Kidney (tissue), 14 donors: ENCODE data around the gene HTR2B. TPM values are rescaled to one million over a fixed set of nuclear protein-coding genes. Genes with fewer than 3 reads are reported as not detected.
"Not testable (repeated sequence)": the region's sequence is repeated elsewhere in the genome, so short reads cannot be mapped to it uniquely, and the experiment has no call there.

Source experiments
- DNase-seq, 5 donors: peaks; one replicate each; pipeline ENCODE4 v3.0.0-alpha.2; 2013 to 2020
- FAIRE-seq: peaks from 2 replicates; lab custom pipeline; 2012; peaks lifted over from hg19 to GRCh38; lab: Jason Lieb, UNC
- H3K27ac ChIP-seq, 2 donors: one replicate each; pipeline ENCODE4 v1.7.0; 2013; ENCODE audit warnings: low read depth in 2 of 2, low read length in 2 of 2, inconsistent platforms in 1 of 2
- H3K27me3 ChIP-seq: one replicate; pipeline ENCODE4 v1.7.1; 2013; ENCODE audit warnings: low read length, inconsistent platforms; ENCODE audit not compliant: control insufficient read depth, insufficient read depth
- H3K36me3 ChIP-seq, 3 donors: one replicate each; pipeline versions ENCODE4 v1.7.0 to v1.7.1; 2013; ENCODE audit warnings: low read length in 3 of 3, control low read depth in 1 of 3, inconsistent platforms in 1 of 3; ENCODE audit not compliant: insufficient read depth in 3 of 3, control insufficient read depth in 2 of 3
- H3K4me1 ChIP-seq, 3 donors: one replicate each; pipeline versions ENCODE4 v1.7.0 to v1.7.1; 2013; ENCODE audit warnings: low read length in 3 of 3, inconsistent platforms in 1 of 3, low read depth in 1 of 3; ENCODE audit not compliant: control insufficient read depth in 2 of 3, insufficient read depth in 2 of 3
- H3K4me3 ChIP-seq, 3 donors: one replicate each; pipeline versions ENCODE4 v1.7.0 to v1.8.1; 2013; ENCODE audit warnings: low read length in 3 of 3, control low read depth in 1 of 3, inconsistent platforms in 1 of 3
- H3K9ac ChIP-seq, 3 donors: one replicate each; pipeline versions ENCODE4 v1.7.0 to v1.7.1; 2013; ENCODE audit warnings: low read length in 3 of 3, control low read depth in 1 of 3, inconsistent platforms in 1 of 3
- H3K9me3 ChIP-seq, 3 donors: one replicate each; pipeline versions ENCODE4 v1.7.0 to v1.7.1; 2013; ENCODE audit warnings: low read length in 3 of 3, control low read depth in 1 of 3, inconsistent platforms in 1 of 3; ENCODE audit not compliant: control insufficient read depth in 2 of 3, insufficient read depth in 1 of 3
- CTCF ChIP-seq: IDR thresholded peaks from 3 replicates; pipeline ENCODE4 v1.5.1; 2012; ENCODE audit warnings: mild to moderate bottlenecking, moderate library complexity, borderline replicate concordance; ENCODE audit not compliant: insufficient read depth; ENCODE audit errors: extremely low read depth
- intact Hi-C: fragments of 100-400 bp; cut with DNase I; formaldehyde crosslinking; loops from one replicate; pipeline ENCODE4 v1.11.1; 2022
- polyA plus RNA-seq: library from polyadenylated mRNA; stranded (reverse); fragments of 350-450 nt; fragmentation: Illumina TruSeq; extraction: RNeasy Lipid Tissue Mini Kit (QIAGEN cat#74804); gene quantifications from one replicate; pipeline ENCODE4 v1.2.3, GENCODE V29; 2014; ENCODE audit warnings: low read depth, low replicate concordance; ENCODE audit not compliant: insufficient read depth
- total RNA-seq: library from RNA; stranded (reverse); fragmentation: NEBNext Ultra II Directional; extraction: Animal tissue kit (Norgen Biotek cat#: 25700); gene quantifications from one replicate; pipeline ENCODE4 v1.2.1, GENCODE V29; 2021
- donor health status: control.
- donor health status: control.
- donor health status: control.
- donor health status: control.
- donor health status: control.
- donor health status: DM: yes; HTN: yes; CAD: no.
- donor health status: Normal renal cell carcinoma (clear cell type).

HTR2B gene
- total and polyA plus RNA-seq, 2 donors from 2014 or later = 2.0 to 3.0 TPM

- no peak for TF ChIP-seq CTCF
- intact Hi-C loops = no loop called here
- Histone ChIP-seq H3K9me3 (no peaks in the 10 kb centered on the region), H3K27me3 (no peaks in the 10 kb centered on the region), H3K4me3 (no peak overlapping the region), H3K36me3 (peaks cover 2 to 10% (median 10%) of the 10 kb centered on the region in 3 donors), H3K9ac (no peak overlapping the region), H3K27ac (no peak overlapping the region), H3K4me1 (no peaks in the 10 kb centered on the region)
- FAIRE-seq (no peak), DNase-seq (no peak)
Observed at GRCh38 chr2:231152800-231153557, 28.1 kb upstream of the HTR2B start.

GRCh38 chr2:231146665-231147064 lies 21.8 kb upstream of the HTR2B start:
- TF ChIP-seq CTCF = no peak
- no peak for FAIRE-seq
- H3K9ac ChIP-seq = no peak overlapping the region

GRCh38 chr2:231144896-231145295 lies 20.1 kb upstream of the HTR2B start:
- intact Hi-C loops = no loop called here
- no peaks in the 10 kb centered on the region for H3K27me3 ChIP-seq

More at GRCh38 chr2:231146665-231147064, 21.8 kb upstream of the HTR2B start:
- intact Hi-C loops = no loop called here
- Histone ChIP-seq H3K4me3 (no peak overlapping the region), H3K4me1 (no peaks in the 10 kb centered on the region), H3K27me3 (no peaks in the 10 kb centered on the region), H3K27ac (no peak overlapping the region), H3K9me3 (no peaks in the 10 kb centered on the region), H3K36me3 (peaks cover 0 to 9% (median 8%) of the 10 kb centered on the region in 3 donors)
- DNase-seq = no peak

GRCh38 chr2:231140808-231141207 lies 16.0 kb upstream of the HTR2B start:
- H3K27ac ChIP-seq, DNase-seq, H3K36me3 ChIP-seq, H3K4me3 ChIP-seq, H3K4me1 ChIP-seq, intact Hi-C loops, H3K9ac ChIP-seq, FAIRE-seq, H3K9me3 ChIP-seq, H3K27me3 ChIP-seq: not testable (repeated sequence)

More at GRCh38 chr2:231144896-231145295, 20.1 kb upstream of the HTR2B start:
- no peak for TF ChIP-seq CTCF
- Histone ChIP-seq H3K9ac (no peak overlapping the region), H3K36me3 (peaks cover 0 to 9% (median 8%) of the 10 kb centered on the region in 3 donors), H3K4me1 (no peaks in the 10 kb centered on the region), H3K27ac (no peak overlapping the region), H3K4me3 (no peak overlapping the region), H3K9me3 (no peaks in the 10 kb centered on the region)
- FAIRE-seq (no peak), DNase-seq (peak in 2 of 5 donors; percentile 47 to 56)
